ENCODE results near the gene NUDT1. TPM values are rescaled to one million over a fixed set of nuclear protein-coding genes. Genes with fewer than 3 reads are reported as not detected.

Gene NUDT1
- total RNA-seq, 1 experiment from 2014 or later = 112 TPM

DNA sequence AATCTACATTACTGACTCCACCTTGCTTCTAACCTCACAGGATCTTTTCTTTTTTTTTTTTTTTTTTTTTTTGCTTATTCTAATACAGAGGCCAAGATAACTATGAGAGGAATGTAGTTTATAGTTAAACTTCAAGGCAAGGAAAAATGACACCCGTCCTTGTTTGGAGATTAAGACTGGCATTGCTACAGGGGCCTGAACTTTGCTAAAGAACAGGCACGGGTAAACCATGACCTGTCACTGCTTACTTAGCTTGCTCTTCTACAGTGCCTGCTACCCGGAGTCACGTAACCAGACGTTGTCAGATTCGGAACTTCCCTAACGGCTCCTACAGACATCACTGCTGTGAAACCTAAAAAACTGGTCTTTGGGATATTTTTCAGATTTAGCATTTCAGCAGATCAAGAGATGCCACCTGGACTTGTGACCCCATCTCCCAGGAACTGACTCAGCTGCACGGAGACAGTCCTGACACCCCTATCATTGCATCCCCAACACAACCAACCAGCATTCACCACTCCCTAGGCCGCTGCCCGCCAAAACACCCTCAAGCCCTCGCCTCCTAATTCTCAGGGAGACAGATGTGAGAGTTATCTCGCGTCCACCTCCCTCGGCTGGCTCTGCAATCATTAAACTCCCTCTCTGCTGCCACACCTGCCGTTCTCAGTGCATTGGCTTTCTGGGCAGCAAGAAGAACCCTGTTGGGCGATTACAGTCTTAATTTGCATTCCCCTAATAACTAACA, 36.8 kb upstream of the NUDT1 start:
- no peak for DNase-seq (ENCODE audit: low spot score)

GRCh38 chr7:2208712-2209111, 33.3 kb upstream of the NUDT1 start:
- no peak for DNase-seq (ENCODE audit: low spot score)

- peak; percentile 44 for DNase-seq (ENCODE audit: low spot score)
These were observed 32.7 kb upstream of the NUDT1 start for GRCh38 chr7:2209146-2209960.

- no peak for DNase-seq (ENCODE audit: low spot score)
These were observed 32.1 kb upstream of the NUDT1 start for GRCh38 chr7:2209961-2210323.

GRCh38 chr7:2210551-2211258, 31.3 kb upstream of the NUDT1 start:
- no peak for DNase-seq (ENCODE audit: low spot score)

DNA sequence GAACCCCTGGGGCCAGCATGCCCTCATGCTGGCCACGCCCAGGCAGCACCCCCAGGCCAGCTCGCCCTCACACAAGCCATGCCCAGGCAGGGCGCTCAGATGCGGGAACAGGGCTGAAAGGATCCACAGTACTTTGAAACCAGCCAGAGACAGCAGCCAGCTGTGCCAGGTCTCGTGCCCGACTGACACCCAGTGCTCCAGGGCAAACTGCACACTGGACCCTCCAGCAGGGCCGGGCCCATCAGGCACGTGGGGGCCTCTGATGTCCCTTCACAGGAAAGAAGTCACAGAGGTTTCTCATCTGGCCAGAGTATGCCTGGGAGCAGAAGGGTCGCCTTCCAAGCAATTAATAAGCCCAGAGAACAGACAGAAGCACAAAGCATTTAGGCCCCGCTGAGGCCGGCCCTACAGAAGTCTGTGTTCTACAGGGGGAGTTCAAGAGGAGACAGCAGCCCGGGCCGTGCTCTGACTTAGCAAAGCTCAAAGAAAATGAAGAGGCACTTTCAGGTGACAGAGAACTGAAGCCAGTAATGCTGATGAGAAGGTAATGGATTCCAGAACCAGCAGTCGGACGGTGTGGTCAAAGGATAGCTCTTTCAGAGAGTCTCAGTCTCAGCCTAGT, 30.7 kb upstream of the NUDT1 start:
- no peak for DNase-seq (ENCODE audit: low spot score)

DNA sequence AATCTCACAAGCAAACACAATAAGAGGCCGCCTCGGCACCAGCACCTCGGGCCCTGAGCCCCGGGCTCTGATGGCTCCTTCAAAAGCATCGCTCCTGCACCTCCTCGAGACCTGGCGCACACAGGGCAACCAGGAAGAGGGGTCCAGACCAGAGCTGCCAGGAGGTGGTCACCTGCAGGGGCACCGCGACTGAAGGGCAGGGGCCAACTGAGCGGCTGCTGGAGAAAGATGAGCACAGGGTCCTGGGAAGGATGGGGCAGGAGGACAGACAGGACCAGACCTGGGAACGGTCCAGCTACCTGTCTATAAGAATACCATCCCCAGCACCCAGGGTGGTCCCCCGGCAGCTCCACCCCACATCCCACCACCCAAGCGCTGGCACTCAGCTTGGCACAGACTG, 30.1 kb upstream of the NUDT1 start:
- DNase-seq (ENCODE audit: low spot score) = no peak

GRCh38 chr7:2212906-2213305, 29.1 kb upstream of the NUDT1 start:
- DNase-seq (ENCODE audit: low spot score) = no peak

DNA sequence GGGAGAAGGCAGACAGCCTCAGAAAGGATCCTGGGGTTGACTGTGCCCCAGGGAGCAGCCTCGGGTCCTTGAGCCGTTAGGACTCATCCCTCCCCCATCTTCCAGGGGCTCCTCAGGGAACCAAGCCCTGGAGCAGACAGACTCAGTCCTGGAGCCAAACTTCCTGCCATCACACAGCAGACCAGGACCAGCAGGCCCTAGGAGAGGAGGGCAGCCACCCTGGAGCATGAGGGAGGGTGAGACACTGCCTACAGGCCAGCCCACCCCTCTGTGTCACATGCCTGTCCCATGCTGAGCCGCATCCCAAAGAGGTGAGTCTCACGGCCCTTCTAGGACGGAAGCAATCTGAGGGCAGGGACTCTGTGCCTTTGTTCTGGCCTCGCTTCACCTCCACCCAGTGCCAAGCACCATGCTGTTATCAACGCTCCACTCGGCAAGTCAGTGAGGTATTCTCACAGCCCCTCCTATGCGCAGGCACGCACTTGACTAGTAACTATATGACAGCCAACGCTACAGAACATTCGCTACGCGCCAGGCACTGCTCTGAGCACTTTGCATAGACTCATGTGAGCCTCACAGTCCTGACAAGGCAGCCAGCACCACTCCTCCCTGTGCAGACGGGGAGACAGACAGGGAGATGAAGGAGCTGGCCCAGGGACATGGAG, 28.3 kb upstream of the NUDT1 start:
- DNase-seq (ENCODE audit: low spot score) = no peak

GRCh38 chr7:2214636-2215035, 27.4 kb upstream of the NUDT1 start:
- DNase-seq (ENCODE audit: low spot score) = no peak

GRCh38 chr7:2215851-2216250, 26.2 kb upstream of the NUDT1 start:
- no peak for DNase-seq (ENCODE audit: low spot score)

DNA sequence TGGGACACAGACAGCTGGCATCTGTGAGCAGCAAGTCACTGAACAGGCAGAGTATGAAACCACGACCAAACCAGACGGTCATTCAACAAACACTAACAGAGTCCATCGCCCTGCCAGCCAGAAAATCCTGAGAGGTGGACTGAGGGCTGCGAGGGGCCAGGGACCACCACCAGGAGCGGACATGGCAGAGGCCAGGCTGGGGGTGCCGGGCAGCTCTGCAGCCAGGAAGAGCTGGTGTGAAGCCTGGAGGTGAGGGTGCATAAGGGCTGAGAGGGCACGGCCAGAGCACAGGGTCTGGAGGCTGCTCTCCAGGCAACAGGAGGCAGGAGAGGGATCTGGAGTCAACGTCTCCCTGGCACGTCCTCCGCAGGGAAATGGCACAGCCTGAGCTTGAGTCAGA, 24.8 kb upstream of the NUDT1 start:
- DNase-seq (ENCODE audit: low spot score) = no peak

DNA sequence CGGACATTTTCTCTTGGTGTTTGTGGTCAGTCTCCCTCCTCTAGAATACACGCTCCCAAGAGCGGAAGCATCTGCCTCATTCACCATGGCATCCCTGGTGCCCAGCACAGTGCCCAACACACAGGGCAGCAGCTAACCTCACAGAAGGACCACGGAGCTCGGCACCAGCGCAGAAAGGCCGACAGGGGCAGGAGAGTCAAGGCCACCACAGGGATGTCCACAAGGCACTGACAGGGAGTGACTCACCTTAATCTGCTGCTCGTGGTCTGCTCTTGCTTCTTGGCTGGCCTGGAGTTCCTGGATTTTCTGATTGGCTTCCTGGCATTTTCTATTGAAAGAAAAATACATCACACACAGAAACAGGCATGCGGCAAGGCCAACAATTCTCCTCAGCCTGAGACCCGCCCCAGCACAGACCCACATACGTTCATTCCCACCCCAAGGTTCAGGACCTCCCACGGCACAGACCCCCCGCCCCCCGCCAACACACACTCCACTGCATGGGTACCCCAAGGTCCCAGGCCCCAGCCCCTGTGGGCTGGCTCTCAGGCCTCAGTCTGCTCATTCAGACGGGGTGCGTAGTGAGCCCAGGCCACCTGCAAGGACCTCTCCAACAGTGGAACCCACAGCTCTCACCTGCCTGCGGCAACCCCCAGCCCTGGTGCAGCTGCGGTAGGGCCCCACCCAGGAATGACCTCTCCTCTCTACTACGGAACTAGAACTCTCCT, 24.1 kb upstream of the NUDT1 start:
- no peak for DNase-seq (ENCODE audit: low spot score)

- DNase-seq (ENCODE audit: low spot score) = no peak
These were observed 23.6 kb upstream of the NUDT1 start for GRCh38 chr7:2218444-2218785.

DNA sequence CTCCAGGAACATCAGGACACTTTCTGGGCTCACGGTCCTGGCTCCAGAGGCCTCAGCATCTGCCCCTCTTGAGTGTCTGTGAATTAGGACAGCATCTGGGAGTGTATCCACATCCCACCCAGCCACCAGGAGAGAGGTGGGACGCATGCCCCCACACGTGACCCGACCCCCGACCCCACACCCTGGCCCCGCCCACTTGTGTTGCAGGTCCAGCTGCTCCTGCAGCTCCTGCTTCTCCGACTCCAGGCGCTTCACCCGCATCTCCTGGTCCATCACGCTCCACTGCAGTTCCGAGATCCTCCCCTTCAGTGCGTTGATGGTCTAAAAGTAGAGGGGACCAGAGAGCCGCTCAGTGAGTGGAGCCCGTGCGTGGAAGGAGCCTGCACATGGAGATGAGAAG, 22.9 kb upstream of the NUDT1 start:
- no peak for DNase-seq (ENCODE audit: low spot score)

- no peak for DNase-seq (ENCODE audit: low spot score)
These were observed 22.4 kb upstream of the NUDT1 start for GRCh38 chr7:2219606-2220005.

GRCh38 chr7:2220030-2220429, 22.0 kb upstream of the NUDT1 start:
- no peak for DNase-seq (ENCODE audit: low spot score)

DNA sequence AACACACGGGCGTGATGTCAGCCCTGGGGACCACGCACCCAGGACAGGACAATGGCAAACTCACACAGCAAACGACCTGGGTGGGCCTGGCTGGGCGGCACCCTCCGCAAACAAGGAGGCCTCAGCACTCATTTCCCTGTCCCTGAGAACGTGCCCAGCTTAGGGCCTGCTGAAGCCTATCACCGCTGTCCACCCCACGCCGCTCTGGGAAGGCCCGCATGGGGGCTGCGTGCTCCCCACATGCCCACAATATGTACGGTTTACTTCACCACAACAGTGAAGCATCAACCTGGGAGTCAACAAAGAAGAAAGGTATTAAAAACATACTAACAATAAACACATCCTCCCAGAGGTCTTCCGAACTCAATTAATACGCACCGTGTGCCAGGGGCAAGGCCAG, 21.5 kb upstream of the NUDT1 start:
- no peak for DNase-seq (ENCODE audit: low spot score)

GRCh38 chr7:2220954-2221353, 21.1 kb upstream of the NUDT1 start:
- DNase-seq (ENCODE audit: low spot score) = no peak

- DNase-seq (ENCODE audit: low spot score) = no peak
These were observed 19.5 kb upstream of the NUDT1 start for GRCh38 chr7:2222516-2222915.

GRCh38 chr7:2223321-2223720, 18.7 kb upstream of the NUDT1 start:
- no peak for DNase-seq (ENCODE audit: low spot score)

Data from A172 (cell line).